CD14-positive monocyte (primary cell): Measurements from ENCODE around the gene SH3GLB2. TPM values are rescaled to one million over a fixed set of nuclear protein-coding genes. Genes with fewer than 3 reads are reported as not detected.

Experiments
- DNase-seq, 3 donors: peaks; one replicate each; pipeline ENCODE4 v3.0.0-alpha.2; 2011 to 2022
- H2AFZ ChIP-seq: 2 replicates; pipeline ENCODE4 v1.6.0; 2012; ENCODE audit warnings: mild to moderate bottlenecking, low read depth, low read length, inconsistent platforms; ENCODE audit not compliant: insufficient read depth, poor library complexity, severe bottlenecking
- H3K27ac ChIP-seq, 2 donors: 1 replicate in 1 of 2; 2 replicates in 1 of 2; pipeline ENCODE4 v1.5.1; 2012 to 2013; ENCODE audit warnings: low read length in 2 of 2, control low read depth in 1 of 2, inconsistent platforms in 1 of 2, low read depth in 1 of 2, mild to moderate bottlenecking in 1 of 2
- H3K27me3 ChIP-seq, 2 donors: one replicate each; pipeline versions ENCODE4 v1.6.0 to v1.6.1; 2011 to 2013; ENCODE audit warnings: low read length in 2 of 2; ENCODE audit not compliant: control insufficient read depth in 2 of 2, insufficient read depth in 2 of 2
- H3K36me3 ChIP-seq, 2 donors: replicated peaks in 1 of 2; 1 replicate in 1 of 2; 2 replicates in 1 of 2; pipeline versions ENCODE4 v1.5.1 to v1.6.1; 2012 to 2013; ENCODE audit warnings: low read length in 2 of 2, control low read depth in 1 of 2, inconsistent platforms in 1 of 2, mild to moderate bottlenecking in 1 of 2; ENCODE audit not compliant: insufficient read depth in 2 of 2, control insufficient read depth in 1 of 2
- H3K4me1 ChIP-seq, 2 donors: 1 replicate in 1 of 2; 2 replicates in 1 of 2; pipeline versions ENCODE4 v1.5.1 to v1.6.1; 2012 to 2013; ENCODE audit warnings: low read length in 2 of 2, control low read depth in 1 of 2, inconsistent platforms in 1 of 2, mild to moderate bottlenecking in 1 of 2, moderate library complexity in 1 of 2; ENCODE audit not compliant: insufficient read depth in 2 of 2, control insufficient read depth in 1 of 2
- H3K4me2 ChIP-seq: replicated peaks from 2 replicates; pipeline ENCODE3; 2012; ENCODE audit warnings: low read length, moderate library complexity, mild to moderate bottlenecking; ENCODE audit not compliant: poor library complexity, severe bottlenecking; ENCODE audit errors: extremely low read depth
- H3K4me3 ChIP-seq, 3 experiments: fragments of 200-600 bp in 1 of 3; sonication (generic) in 1 of 3; replicated peaks in 1 of 3; 1 replicate in 2 of 3; 2 replicates in 1 of 3; pipeline ENCODE4 v1.5.1; 2011 to 2013; ENCODE audit warnings: low read length in 3 of 3, mild to moderate bottlenecking in 3 of 3, control low read depth in 2 of 3, low read depth in 2 of 3, inconsistent platforms in 1 of 3, moderate library complexity in 1 of 3
- H3K79me2 ChIP-seq: 2 replicates; pipeline ENCODE4 v1.6.0; 2012; ENCODE audit warnings: mild to moderate bottlenecking, control low read depth, inconsistent platforms, low read length, moderate library complexity; ENCODE audit not compliant: insufficient read depth
- H3K9ac ChIP-seq: 2 replicates; pipeline ENCODE4 v1.6.0; 2017; ENCODE audit warnings: low read length, mild to moderate bottlenecking; ENCODE audit not compliant: insufficient read depth, poor library complexity, severe bottlenecking
- H3K9me3 ChIP-seq, 2 donors: replicated peaks in 1 of 2; 1 replicate in 1 of 2; 2 replicates in 1 of 2; pipeline versions ENCODE4 v1.5.1 to v1.6.1; 2012 to 2013; ENCODE audit warnings: low read length in 2 of 2, control low read depth in 1 of 2; ENCODE audit not compliant: control insufficient read depth in 1 of 2, insufficient read depth in 1 of 2
- H4K20me1 ChIP-seq: 2 replicates; pipeline ENCODE4 v1.6.0; 2012; ENCODE audit warnings: mild to moderate bottlenecking, low read length, control low read depth, moderate library complexity; ENCODE audit not compliant: insufficient read depth
- H3K27ac Mint-ChIP-seq, 7 donors: one replicate each; pipeline ENCODE4 v1.8.0; 2020; ENCODE audit warnings: mild to moderate bottlenecking in 7 of 7, mixed read lengths in 7 of 7, moderate library complexity in 6 of 7, inconsistent platforms in 2 of 7
- H3K27me3 Mint-ChIP-seq, 3 donors: one replicate each; pipeline ENCODE4 v1.8.0; 2021 to 2022; ENCODE audit warnings: low read depth in 3 of 3, mild to moderate bottlenecking in 3 of 3, mixed read lengths in 3 of 3, moderate library complexity in 3 of 3, inconsistent platforms in 1 of 3
- H3K36me3 Mint-ChIP-seq, 2 donors: one replicate each; pipeline ENCODE4 v1.8.0; 2020; ENCODE audit warnings: mixed read lengths in 2 of 2, inconsistent platforms in 1 of 2, mild to moderate bottlenecking in 1 of 2
- H3K4me1 Mint-ChIP-seq: one replicate; pipeline ENCODE4 v1.8.0; 2020; ENCODE audit warnings: mild to moderate bottlenecking, mixed read lengths
- H3K4me3 Mint-ChIP-seq, 2 donors: one replicate each; pipeline ENCODE4 v1.8.0; 2020; ENCODE audit warnings: mild to moderate bottlenecking in 2 of 2, mixed read lengths in 2 of 2, moderate library complexity in 1 of 2
- H3K9me3 Mint-ChIP-seq, 7 donors: one replicate each; pipeline ENCODE4 v1.8.0; 2020 to 2022; ENCODE audit warnings: mixed read lengths in 7 of 7, mild to moderate bottlenecking in 6 of 7, moderate library complexity in 6 of 7, inconsistent platforms in 2 of 7
- WGBS: methylation state at CpG from one replicate; pipeline ENCODE4 v1.1.5; 2013; ENCODE audit warnings: missing lambda C conversion rate; ENCODE audit not compliant: insufficient coverage; 5-methylcytosine and 5-hydroxymethylcytosine counted together
- intact Hi-C, 2 donors: fragments of 100-400 bp; cut with micrococcal nuclease; formaldehyde crosslinking; loops; one replicate each; pipeline versions ENCODE4 v1.15.0 to v1.15.1; 2023
- polyA plus RNA-seq, 3 donors: library from polyadenylated mRNA; depleted of rRNA in 1 of 3; unstranded in 2 of 3; stranded (reverse) in 1 of 3; fragments of 300-500 nt in 2 of 3; fragments of >200 nt in 1 of 3; fragmentation: Illumina TruSeq in 2 of 3; gene quantifications; 1 replicate in 2 of 3; 2 replicates in 1 of 3; pipeline ENCODE4 v1.2.3, GENCODE V29; 2012 to 2021
- TF ChIP-seq, protein P1 (sequence below): fragments of 200-600 bp; IDR thresholded peaks from one replicate; pipeline ENCODE4 v1.8.0; 2022; ENCODE audit warnings: antibody characterized with exemption, mild to moderate bottlenecking

The SH3GLB2 gene
- polyA plus RNA-seq, 3 donors: 8.0 to 77.0 (median 25.9) TPM

DNA sequence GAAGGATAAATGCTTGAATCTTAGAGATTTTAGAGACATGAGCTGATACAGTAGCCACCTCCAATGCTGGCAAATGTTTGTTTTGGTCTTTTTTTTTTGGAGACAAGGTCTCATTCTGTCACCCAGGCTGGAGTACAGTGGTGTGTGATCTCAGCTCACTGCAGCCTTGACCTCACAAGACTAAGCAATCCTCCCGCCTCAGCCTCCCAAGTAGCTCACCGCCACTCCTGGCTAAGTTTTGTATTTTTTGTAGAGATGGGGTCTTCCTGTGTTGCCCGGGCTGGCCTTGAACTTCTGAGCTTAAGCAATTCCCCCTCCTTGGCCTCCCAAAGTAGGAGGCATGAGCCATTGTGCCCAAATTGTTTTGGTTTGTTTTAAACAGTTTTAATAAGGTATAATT lies 46.0 kb upstream of the SH3GLB2 start:
- Mint-ChIP-seq H3K27ac (no peak overlapping the region), H3K27me3 (peaks cover 0 to 4% (median 0%) of the 10 kb centered on the region in 3 donors)
- no CpG with 5 or more reads among the region's 3 CpGs for WGBS

DNA sequence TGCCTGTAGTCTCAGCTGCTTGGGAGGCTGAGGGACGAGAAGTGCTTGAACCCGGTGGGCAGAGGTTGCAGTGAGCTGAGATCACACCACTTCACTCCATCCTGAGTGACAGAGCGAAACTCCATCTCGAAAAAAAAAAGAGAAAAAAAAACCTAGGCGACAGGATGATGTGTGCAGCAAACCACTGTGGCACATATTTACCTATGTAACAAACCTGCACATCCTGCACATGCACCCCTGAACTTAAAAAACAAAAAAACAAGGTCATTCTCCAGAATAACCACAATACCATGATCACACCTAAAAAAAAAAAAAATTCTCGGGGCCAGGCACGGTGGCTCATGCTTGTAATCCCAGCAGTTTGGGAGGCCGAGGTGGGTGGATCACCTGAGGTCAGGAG lies 45.3 kb upstream of the SH3GLB2 start:
- Mint-ChIP-seq H3K4me1 (peaks cover 16% of the 10 kb centered on the region), H3K36me3 (peaks cover 2 to 22% of the 10 kb centered on the region in 2 donors)
- no peaks in the 10 kb centered on the region for H3K79me2 ChIP-seq

More for the DNA sequence above, 46.0 kb upstream of the SH3GLB2 start:
- Histone ChIP-seq H3K4me1 (peaks cover 9 to 10% of the 10 kb centered on the region in 2 donors), H3K27me3 (no peaks in the 10 kb centered on the region), H3K79me2 (no peaks in the 10 kb centered on the region), H3K4me3 (no peak overlapping the region), H3K9ac (no peak overlapping the region), H3K9me3 (no peaks in the 10 kb centered on the region), H3K4me2 (no peak overlapping the region), H3K36me3 (peaks cover 5 to 12% of the 10 kb centered on the region in 2 donors), H4K20me1 (no peaks in the 10 kb centered on the region), H2AFZ (no peak overlapping the region), H3K27ac (no peak overlapping the region)
- intact Hi-C loops: no loop called here
- TF ChIP-seq, protein P1, sequence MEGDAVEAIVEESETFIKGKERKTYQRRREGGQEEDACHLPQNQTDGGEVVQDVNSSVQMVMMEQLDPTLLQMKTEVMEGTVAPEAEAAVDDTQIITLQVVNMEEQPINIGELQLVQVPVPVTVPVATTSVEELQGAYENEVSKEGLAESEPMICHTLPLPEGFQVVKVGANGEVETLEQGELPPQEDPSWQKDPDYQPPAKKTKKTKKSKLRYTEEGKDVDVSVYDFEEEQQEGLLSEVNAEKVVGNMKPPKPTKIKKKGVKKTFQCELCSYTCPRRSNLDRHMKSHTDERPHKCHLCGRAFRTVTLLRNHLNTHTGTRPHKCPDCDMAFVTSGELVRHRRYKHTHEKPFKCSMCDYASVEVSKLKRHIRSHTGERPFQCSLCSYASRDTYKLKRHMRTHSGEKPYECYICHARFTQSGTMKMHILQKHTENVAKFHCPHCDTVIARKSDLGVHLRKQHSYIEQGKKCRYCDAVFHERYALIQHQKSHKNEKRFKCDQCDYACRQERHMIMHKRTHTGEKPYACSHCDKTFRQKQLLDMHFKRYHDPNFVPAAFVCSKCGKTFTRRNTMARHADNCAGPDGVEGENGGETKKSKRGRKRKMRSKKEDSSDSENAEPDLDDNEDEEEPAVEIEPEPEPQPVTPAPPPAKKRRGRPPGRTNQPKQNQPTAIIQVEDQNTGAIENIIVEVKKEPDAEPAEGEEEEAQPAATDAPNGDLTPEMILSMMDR: no peak
- Mint-ChIP-seq H3K9me3 (no peaks in the 10 kb centered on the region), H3K4me3 (no peak overlapping the region), H3K36me3 (peaks cover 2 to 16% of the 10 kb centered on the region in 2 donors), H3K4me1 (peaks cover 9% of the 10 kb centered on the region)
- DNase-seq: no peak

More for the DNA sequence above, 45.3 kb upstream of the SH3GLB2 start:
- Mint-ChIP-seq H3K4me3 (no peak overlapping the region), H3K27me3 (peaks cover 0 to 4% (median 0%) of the 10 kb centered on the region in 3 donors), H3K27ac (no peak overlapping the region), H3K9me3 (no peaks in the 10 kb centered on the region)
- intact Hi-C loops: no loop called here
- H3K27ac ChIP-seq: no peak overlapping the region
- peaks cover 16 to 17% of the 10 kb centered on the region in 2 donors for H3K4me1 ChIP-seq
- H4K20me1 ChIP-seq: no peaks in the 10 kb centered on the region
- 94% methylated on average over 3 of the region's 8 CpGs for WGBS
- no peaks in the 10 kb centered on the region for H3K27me3 ChIP-seq
- DNase-seq: no peak
- H3K9me3 ChIP-seq: no peaks in the 10 kb centered on the region
- peaks cover 7 to 12% of the 10 kb centered on the region in 2 donors for H3K36me3 ChIP-seq
- no peak overlapping the region for H3K9ac ChIP-seq
- TF ChIP-seq, protein P1: no peak
- H2AFZ ChIP-seq: no peak overlapping the region
- H3K4me2 ChIP-seq: no peak overlapping the region
- no peak overlapping the region for H3K4me3 ChIP-seq
